BJ (cell line): ENCODE data around the gene RAPGEF5. TPM values are rescaled to one million over a fixed set of nuclear protein-coding genes. Genes with fewer than 3 reads are reported as not detected.

ENCODE experiments used
- CTCF ChIA-PET: fragments of 350-600 bp; formaldehyde crosslinking; extraction: SDS; loops from one replicate; lab custom pipeline; 2021; ENCODE audit warnings: antibody characterized with exemption, inconsistent platforms; lab: Yijun Ruan, JAX
- POLR2A ChIA-PET: fragments of 300-600 bp; sonication (Branson Sonifier 250); formaldehyde crosslinking; extraction: SDS; loops from one replicate; lab custom pipeline; 2021; ENCODE audit warnings: antibody characterized with exemption; lab: Charles Lee
- DNase-seq: peaks from one replicate; pipeline ENCODE4 v3.0.0-alpha.2; 2011; ENCODE audit warnings: low read depth
- H3K27me3 ChIP-seq: 2 replicates; pipeline ENCODE4 v1.6.0; 2011; ENCODE audit warnings: low read length; ENCODE audit not compliant: control insufficient read depth, insufficient read depth
- H3K36me3 ChIP-seq: 2 replicates; pipeline ENCODE4 v1.5.1; 2011; ENCODE audit warnings: low read length; ENCODE audit not compliant: control insufficient read depth, insufficient read depth
- H3K4me3 ChIP-seq: 2 replicates; pipeline ENCODE4 v1.5.1; 2011; ENCODE audit warnings: low read depth, mild to moderate bottlenecking, control low read depth, low read length
- polyA plus RNA-seq: library from polyadenylated mRNA; depleted of rRNA; stranded (reverse); fragments of >200 nt; gene quantifications from 2 replicates; pipeline ENCODE4 v1.2.3, GENCODE V29; 2011
- TF ChIP-seq, protein P1 (sequence below): IDR thresholded peaks from 2 replicates; pipeline ENCODE4 v1.5.1; 2011; ENCODE audit warnings: low read depth, mild to moderate bottlenecking, control low read depth, inconsistent platforms, low read length, moderate library complexity; ENCODE audit not compliant: insufficient read depth

RAPGEF5 gene
- polyA plus RNA-seq, 1 experiment, result not detected

DNA sequence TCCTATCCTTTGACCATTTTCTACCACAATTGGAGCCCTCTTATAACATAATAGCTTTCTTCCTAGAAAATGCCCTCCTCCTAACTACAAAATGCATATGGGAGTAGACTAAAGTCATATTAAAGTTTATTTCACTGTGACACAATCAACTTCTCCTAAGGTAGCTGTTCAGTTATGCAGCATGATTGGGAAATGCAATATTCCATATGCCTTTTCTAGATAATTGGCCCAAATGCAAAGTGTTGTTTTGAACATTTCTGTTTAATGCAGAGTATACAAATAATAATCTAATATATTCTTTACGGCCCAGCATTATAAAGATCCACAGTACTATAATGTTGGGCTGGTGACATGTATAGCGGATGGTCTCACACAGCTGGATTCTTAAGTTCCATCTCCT is 205.1 kb downstream of the RAPGEF5 start:
- Histone ChIP-seq H3K36me3 (no peaks in the 10 kb centered on the region), H3K27me3 (no peaks in the 10 kb centered on the region), H3K4me3 (no peak overlapping the region)
- POLR2A ChIA-PET, result no interaction called here
- TF ChIP-seq, protein P1, sequence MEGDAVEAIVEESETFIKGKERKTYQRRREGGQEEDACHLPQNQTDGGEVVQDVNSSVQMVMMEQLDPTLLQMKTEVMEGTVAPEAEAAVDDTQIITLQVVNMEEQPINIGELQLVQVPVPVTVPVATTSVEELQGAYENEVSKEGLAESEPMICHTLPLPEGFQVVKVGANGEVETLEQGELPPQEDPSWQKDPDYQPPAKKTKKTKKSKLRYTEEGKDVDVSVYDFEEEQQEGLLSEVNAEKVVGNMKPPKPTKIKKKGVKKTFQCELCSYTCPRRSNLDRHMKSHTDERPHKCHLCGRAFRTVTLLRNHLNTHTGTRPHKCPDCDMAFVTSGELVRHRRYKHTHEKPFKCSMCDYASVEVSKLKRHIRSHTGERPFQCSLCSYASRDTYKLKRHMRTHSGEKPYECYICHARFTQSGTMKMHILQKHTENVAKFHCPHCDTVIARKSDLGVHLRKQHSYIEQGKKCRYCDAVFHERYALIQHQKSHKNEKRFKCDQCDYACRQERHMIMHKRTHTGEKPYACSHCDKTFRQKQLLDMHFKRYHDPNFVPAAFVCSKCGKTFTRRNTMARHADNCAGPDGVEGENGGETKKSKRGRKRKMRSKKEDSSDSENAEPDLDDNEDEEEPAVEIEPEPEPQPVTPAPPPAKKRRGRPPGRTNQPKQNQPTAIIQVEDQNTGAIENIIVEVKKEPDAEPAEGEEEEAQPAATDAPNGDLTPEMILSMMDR, result no peak
- no peak for DNase-seq
- CTCF ChIA-PET, result interaction anchor here (1.5 to 1.7 kb wide), 2 partner anchors 14 to 333 kb away, joined by 3 to 4 read pairs; no protein-coding TSS in a partner anchor

DNA sequence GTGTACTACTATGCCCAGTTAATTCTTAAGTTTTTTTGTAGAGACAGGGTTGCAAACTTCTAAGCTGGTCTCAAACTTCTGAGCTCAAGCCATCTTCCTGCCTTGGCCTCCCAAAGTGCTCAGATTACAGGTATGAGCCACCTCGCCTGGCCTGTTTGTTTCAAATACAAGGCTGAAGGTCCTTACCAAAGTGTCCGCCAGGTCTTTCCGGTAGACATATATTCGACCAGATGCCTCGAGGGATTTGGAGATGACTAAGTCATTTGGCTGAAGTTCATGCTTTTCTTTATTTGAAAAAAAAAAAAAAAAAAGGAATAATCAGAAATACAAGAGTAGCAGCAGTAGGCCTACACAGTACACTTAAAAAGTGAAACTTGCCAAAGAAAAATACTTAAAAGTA is 206.7 kb downstream of the RAPGEF5 start:
- H3K36me3 ChIP-seq, result no peaks in the 10 kb centered on the region
- TF ChIP-seq, protein P1, result no peak
- CTCF ChIA-PET, result no interaction called here
- no peaks in the 10 kb centered on the region for H3K27me3 ChIP-seq
- H3K4me3 ChIP-seq, result no peak overlapping the region
- POLR2A ChIA-PET, result no interaction called here
- DNase-seq, result no peak

DNA sequence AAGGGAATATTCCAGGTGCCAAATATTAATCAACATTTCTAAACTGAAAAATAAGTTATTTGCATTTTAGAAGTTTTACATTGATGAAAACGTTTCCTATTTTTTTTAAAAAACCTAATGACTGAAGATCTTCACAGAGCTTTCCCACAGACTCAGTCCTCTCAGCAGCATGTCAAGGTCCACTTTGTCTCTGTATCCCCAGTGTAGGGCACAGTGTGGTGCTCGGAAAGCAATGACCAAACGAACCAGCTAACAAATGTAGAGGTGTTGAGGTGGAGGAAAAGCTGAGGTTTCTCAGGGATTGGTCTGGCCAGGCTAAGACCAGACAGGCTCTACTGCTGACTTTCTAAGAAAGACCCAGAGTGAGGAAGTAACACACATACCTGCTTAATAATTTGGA is 209.1 kb downstream of the RAPGEF5 start:
- CTCF ChIA-PET, result interaction anchor here (0.6 kb wide), 1 partner anchor 52 kb away, joined by 3 read pairs; no protein-coding TSS in a partner anchor
- no peak for DNase-seq
- POLR2A ChIA-PET, result no interaction called here
- TF ChIP-seq, protein P1, result no peak
- H3K27me3 ChIP-seq, result no peaks in the 10 kb centered on the region
- H3K36me3 ChIP-seq, result no peaks in the 10 kb centered on the region
- no peak overlapping the region for H3K4me3 ChIP-seq

DNA sequence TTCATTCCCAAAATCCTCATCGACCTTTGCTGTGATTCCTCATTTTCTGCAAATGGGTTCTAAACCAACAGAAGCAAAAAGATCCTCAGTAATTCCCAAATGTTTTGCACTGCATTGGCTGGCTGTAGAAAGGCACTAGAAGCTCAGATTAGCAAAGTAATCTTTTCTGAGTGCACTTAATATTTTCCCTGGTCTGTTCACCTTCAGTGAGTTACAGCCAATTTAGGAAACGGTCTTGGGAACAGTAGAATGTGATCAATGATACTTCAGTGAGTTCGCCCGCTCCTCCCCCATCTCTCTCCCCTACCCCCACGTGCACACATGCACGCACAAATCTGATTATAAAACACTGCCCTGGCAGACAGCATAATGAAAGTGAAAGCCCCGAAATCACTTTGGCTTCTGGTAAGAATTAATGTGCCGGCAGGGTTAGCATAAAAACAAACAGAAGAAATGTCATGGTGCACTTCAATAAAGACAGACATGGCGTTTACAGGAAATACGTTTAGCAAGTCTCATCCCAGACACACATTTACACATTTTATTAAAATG is 209.9 kb downstream of the RAPGEF5 start:
- CTCF ChIA-PET, result interaction anchor here (0.6 kb wide), 1 partner anchor 53 kb away, joined by 3 read pairs; no protein-coding TSS in a partner anchor
- POLR2A ChIA-PET, result no interaction called here
- no peak for DNase-seq
- TF ChIP-seq, protein P1, result no peak
- Histone ChIP-seq H3K4me3 (no peak overlapping the region), H3K36me3 (no peaks in the 10 kb centered on the region), H3K27me3 (no peaks in the 10 kb centered on the region)

DNA sequence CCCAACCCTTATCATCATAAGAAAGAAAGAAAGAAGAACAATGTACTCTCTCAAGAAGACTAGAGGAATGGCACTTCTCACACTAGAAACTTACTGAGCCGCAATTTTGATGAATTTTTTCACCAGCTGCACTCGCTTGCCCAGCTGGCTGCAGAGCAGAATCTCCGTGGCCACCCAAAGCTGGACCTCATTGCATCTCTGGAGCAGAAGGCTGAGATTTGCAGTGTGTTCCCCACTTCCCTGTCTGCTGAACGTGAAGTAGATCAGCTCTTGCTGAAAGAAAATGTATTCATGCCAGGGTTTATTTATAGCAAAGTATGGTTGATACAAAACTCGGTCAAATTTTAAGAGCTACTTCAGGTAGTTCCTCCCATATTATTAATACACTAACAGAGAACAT is 212.0 kb downstream of the RAPGEF5 start:
- ChIA-PET CTCF (no interaction called here), POLR2A (no interaction called here)
- Histone ChIP-seq H3K4me3 (no peak overlapping the region), H3K27me3 (no peaks in the 10 kb centered on the region), H3K36me3 (no peaks in the 10 kb centered on the region)
- no peak for DNase-seq
- TF ChIP-seq, protein P1, result no peak
